H9 (cell line): ENCODE results near the gene PPP1CC. TPM values are rescaled to one million over a fixed set of nuclear protein-coding genes. Genes with fewer than 3 reads are reported as not detected.
A peak's percentile ranks its signal among the peaks of the same experiment; 100 is the strongest.

Experiments
- DNase-seq: peaks from one replicate; pipeline ENCODE4 v3.0.0-alpha.2; 2017
- H2AFZ ChIP-seq: one replicate; pipeline ENCODE4 v1.6.1; 2013; ENCODE audit warnings: mild to moderate bottlenecking, low read length, control low read depth, moderate library complexity
- H2AK5ac ChIP-seq: 2 replicates; pipeline ENCODE4 v1.6.1; 2013; ENCODE audit warnings: low read length, control low read depth, mixed read lengths; ENCODE audit not compliant: insufficient read length
- H2BK120ac ChIP-seq: one replicate; pipeline ENCODE4 v1.6.1; 2013; ENCODE audit warnings: low read depth, mild to moderate bottlenecking, low read length, control low read depth, inconsistent platforms; ENCODE audit not compliant: poor library complexity, severe bottlenecking
- H2BK12ac ChIP-seq: 2 replicates; pipeline ENCODE4 v1.6.1; 2013; ENCODE audit warnings: low read length, control low read depth, mixed read lengths, low read depth; ENCODE audit not compliant: insufficient read length
- H2BK15ac ChIP-seq: 2 replicates; pipeline ENCODE4 v1.6.1; 2013; ENCODE audit warnings: low read depth, low read length, control low read depth
- H2BK20ac ChIP-seq: one replicate; pipeline ENCODE4 v1.6.1; 2013; ENCODE audit warnings: low read depth, mild to moderate bottlenecking, low read length, control low read depth, inconsistent platforms; ENCODE audit not compliant: poor library complexity, severe bottlenecking
- H2BK5ac ChIP-seq: 2 replicates; pipeline ENCODE4 v1.6.1; 2013; ENCODE audit warnings: low read length, control low read depth, mixed read lengths; ENCODE audit not compliant: insufficient read length
- H3K14ac ChIP-seq: 2 replicates; pipeline ENCODE4 v1.6.1; 2013; ENCODE audit warnings: low read length, control low read depth; ENCODE audit not compliant: insufficient read depth
- H3K18ac ChIP-seq: 2 replicates; pipeline ENCODE4 v1.6.1; 2013; ENCODE audit warnings: low read depth, mild to moderate bottlenecking, mixed read lengths, low read length, control low read depth; ENCODE audit not compliant: insufficient read length
- H3K23ac ChIP-seq: 2 replicates; pipeline ENCODE4 v1.6.1; 2013; ENCODE audit warnings: low read length, control low read depth, mixed read lengths, low read depth; ENCODE audit not compliant: insufficient read length
- H3K23me2 ChIP-seq: 2 replicates; pipeline ENCODE4 v1.6.1; 2013; ENCODE audit warnings: low read depth, mild to moderate bottlenecking, mixed read lengths, low read length, control low read depth; ENCODE audit not compliant: insufficient read length, poor library complexity, severe bottlenecking
- H3K27ac ChIP-seq: 2 replicates; pipeline ENCODE4 v1.5.1; 2013; ENCODE audit warnings: low read length, control low read depth, mixed read lengths, low read depth; ENCODE audit not compliant: insufficient read length
- H3K27me3 ChIP-seq: 2 replicates; pipeline ENCODE4 v1.6.1; 2013; ENCODE audit warnings: low read length, control low read depth, inconsistent platforms; ENCODE audit not compliant: insufficient read depth
- H3K4ac ChIP-seq: 2 replicates; pipeline ENCODE4 v1.6.1; 2013; ENCODE audit warnings: low read depth, mild to moderate bottlenecking, control low read depth, inconsistent platforms, low read length, moderate library complexity
- H3K4me1 ChIP-seq: 2 replicates; pipeline ENCODE4 v1.6.1; 2013; ENCODE audit warnings: low read length, control low read depth, inconsistent platforms; ENCODE audit not compliant: insufficient read depth
- H3K4me2 ChIP-seq: 2 replicates; pipeline ENCODE4 v1.6.1; 2013; ENCODE audit warnings: low read length, control low read depth, mixed read lengths; ENCODE audit not compliant: insufficient read length, insufficient read depth
- H3K56ac ChIP-seq: 2 replicates; pipeline ENCODE4 v1.6.1; 2013; ENCODE audit warnings: low read depth, mild to moderate bottlenecking, mixed read lengths, low read length, control low read depth; ENCODE audit not compliant: insufficient read length
- H3K79me1 ChIP-seq: 2 replicates; pipeline ENCODE4 v1.6.1; 2013; ENCODE audit warnings: low read depth, mild to moderate bottlenecking, moderate library complexity, low read length, control low read depth, inconsistent platforms; ENCODE audit not compliant: insufficient read depth, poor library complexity, severe bottlenecking
- H3K79me2 ChIP-seq: 2 replicates; pipeline ENCODE4 v1.6.1; 2013; ENCODE audit warnings: low read length, control low read depth, inconsistent platforms; ENCODE audit not compliant: insufficient read depth
- H3K9ac ChIP-seq: 2 replicates; pipeline ENCODE4 v1.6.1; 2013; ENCODE audit warnings: low read length, control low read depth, mixed read lengths; ENCODE audit not compliant: insufficient read length; ENCODE audit errors: extremely low read depth
- H3K9me3 ChIP-seq: one replicate; pipeline ENCODE4 v1.6.1; 2013; ENCODE audit warnings: low read depth, low read length, inconsistent platforms; ENCODE audit not compliant: control insufficient read depth
- H3T11ph ChIP-seq: one replicate; pipeline ENCODE4 v1.6.1; 2013; ENCODE audit warnings: mild to moderate bottlenecking, low read length, control low read depth, inconsistent platforms
- H4K20me1 ChIP-seq: one replicate; pipeline ENCODE4 v1.6.1; 2013; ENCODE audit not compliant: control insufficient read depth, insufficient read length, insufficient read depth
- H4K5ac ChIP-seq: 2 replicates; pipeline ENCODE4 v1.6.1; 2013; ENCODE audit warnings: low read depth, mild to moderate bottlenecking, mixed read lengths, low read length, control low read depth; ENCODE audit not compliant: insufficient read length
- H4K8ac ChIP-seq: replicated peaks from 2 replicates; pipeline ENCODE4 v1.6.1; 2013; ENCODE audit warnings: low read length, control low read depth, mixed read lengths, low read depth; ENCODE audit not compliant: insufficient read length
- H4K91ac ChIP-seq: 2 replicates; pipeline ENCODE4 v1.6.1; 2013; ENCODE audit warnings: low read depth, mild to moderate bottlenecking, moderate library complexity, mixed read lengths, low read length, control low read depth; ENCODE audit not compliant: insufficient read length
- H3K27ac Mint-ChIP-seq, 3 experiments: 2 replicates in 2 of 3; 3 replicates in 1 of 3; pipeline ENCODE4 v1.8.0; 2020 to 2021; ENCODE audit warnings: mixed read lengths in 3 of 3, mild to moderate bottlenecking in 1 of 3, moderate library complexity in 1 of 3
- H3K27me3 Mint-ChIP-seq: 2 replicates; pipeline ENCODE4 v1.8.0; 2021; ENCODE audit warnings: low read depth, mild to moderate bottlenecking, moderate library complexity, mixed read lengths
- H3K36me3 Mint-ChIP-seq, 3 experiments: 2 replicates in 2 of 3; 3 replicates in 1 of 3; pipeline ENCODE4 v1.8.0; 2020 to 2021; ENCODE audit warnings: low read depth in 3 of 3, mixed read lengths in 3 of 3; ENCODE audit not compliant: insufficient read depth in 1 of 3
- H3K4me1 Mint-ChIP-seq, 2 experiments: 2 replicates each; pipeline ENCODE4 v1.8.0; 2020; ENCODE audit warnings: mixed read lengths in 2 of 2
- H3K4me3 Mint-ChIP-seq, 2 experiments: 2 replicates in 1 of 2; 3 replicates in 1 of 2; pipeline ENCODE4 v1.8.0; 2020 to 2021; ENCODE audit warnings: mild to moderate bottlenecking in 2 of 2, mixed read lengths in 2 of 2, moderate library complexity in 1 of 2
- H3K9me3 Mint-ChIP-seq, 2 experiments: 2 replicates in 1 of 2; 3 replicates in 1 of 2; pipeline ENCODE4 v1.8.0; 2020; ENCODE audit warnings: mild to moderate bottlenecking in 2 of 2, mixed read lengths in 2 of 2, moderate library complexity in 1 of 2
- CTCF ChIP-seq: fragments of 200-600 bp; sonication (generic); conservative IDR thresholded peaks from 3 replicates; pipeline ENCODE4 v1.8.0; 2021; ENCODE audit warnings: antibody characterized with exemption, mild to moderate bottlenecking
- WGBS: extraction: QIAGEN DNeasy Blood & Tissue Kit; methylation state at CpG from one replicate; pipeline ENCODE4 v1.1.7; 2013; ENCODE audit warnings: missing lambda C conversion rate, low lambda C conversion rate, mixed read lengths; ENCODE audit not compliant: insufficient read length; ENCODE audit errors: extremely low coverage; 5-methylcytosine and 5-hydroxymethylcytosine counted together
- total RNA-seq: library from RNA; stranded (reverse); gene quantifications from 2 replicates; pipeline ENCODE4 v1.2.1, GENCODE V29; 2021

Gene PPP1CC
- total RNA-seq, 1 experiment from 2014 or later: 286 TPM

- no peak overlapping the region for H3K56ac ChIP-seq
- no peak overlapping the region for H3K9ac ChIP-seq
- no peak overlapping the region for H2BK12ac ChIP-seq
- no peak overlapping the region for H2AK5ac ChIP-seq
- Mint-ChIP-seq H3K4me1 (peaks cover 44 to 47% of the 10 kb centered on the region in 2 experiments), H3K4me3 (peak overlapping the region; percentile 50 to 99), H3K9me3 (peaks cover 0 to 2% of the 10 kb centered on the region in 2 experiments; a peak in 1 of 5 replicates), H3K27ac (no peak overlapping the region), H3K27me3 (no peaks in the 10 kb centered on the region), H3K36me3 (peaks cover 26 to 48% (median 44%) of the 10 kb centered on the region in 3 experiments)
- no peaks in the 10 kb centered on the region for H3K27me3 ChIP-seq
- H3K4me1 ChIP-seq: peaks cover 5% of the 10 kb centered on the region; the same call in 1 of the 2 replicates
- no peak overlapping the region for H2BK120ac ChIP-seq
- no peak overlapping the region for H3K23ac ChIP-seq
- peak overlapping the region; percentile 30 for H3K4me2 ChIP-seq
- no peak overlapping the region for H4K5ac ChIP-seq
- no peak for TF ChIP-seq CTCF
- no peak overlapping the region for H2BK15ac ChIP-seq
- no peak overlapping the region for H3T11ph ChIP-seq
- H3K79me2 ChIP-seq: peaks cover 70% of the 10 kb centered on the region
- H3K18ac ChIP-seq: no peak overlapping the region
- no peaks in the 10 kb centered on the region for H3K9me3 ChIP-seq
- H4K20me1 ChIP-seq: no peaks in the 10 kb centered on the region
- no peak overlapping the region for H2BK5ac ChIP-seq
- no peak overlapping the region for H3K4ac ChIP-seq
- WGBS: no CpG with 5 or more reads among the region's 1 CpG
- H4K8ac ChIP-seq: no peak overlapping the region
- no peak overlapping the region for H3K27ac ChIP-seq
- peaks cover 5% of the 10 kb centered on the region for H3K79me1 ChIP-seq
- peaks cover 24% of the 10 kb centered on the region for H3K23me2 ChIP-seq
- no peak for DNase-seq
- no peak overlapping the region for H3K14ac ChIP-seq
- H4K91ac ChIP-seq: no peak overlapping the region
- no peak overlapping the region for H2AFZ ChIP-seq
- H2BK20ac ChIP-seq: no peak overlapping the region
Observed at GRCh38 chr12:110739488-110739887, 3.2 kb downstream of the PPP1CC start.
